Esophagus (tissue), 2 donors: ENCODE data around the gene NDST1. TPM values are rescaled to one million over a fixed set of nuclear protein-coding genes. Genes with fewer than 3 reads are reported as not detected.
A peak's percentile ranks its signal among the peaks of the same experiment; 100 is the strongest.

Experiments used
- H3K27ac ChIP-seq, 2 donors: one replicate each; pipeline ENCODE4 v1.5.1; 2013; ENCODE audit warnings: low read depth in 2 of 2, mild to moderate bottlenecking in 2 of 2, inconsistent platforms in 1 of 2, low read length in 1 of 2, moderate library complexity in 1 of 2
- H3K27me3 ChIP-seq, 2 donors: one replicate each; pipeline ENCODE4 v1.6.1; 2013; ENCODE audit warnings: low read length in 2 of 2, control low read depth in 1 of 2, mild to moderate bottlenecking in 1 of 2; ENCODE audit not compliant: insufficient read depth in 2 of 2, control insufficient read depth in 1 of 2
- H3K36me3 ChIP-seq, 2 donors: one replicate each; pipeline ENCODE4 v1.6.1; 2013; ENCODE audit warnings: low read length in 1 of 2; ENCODE audit not compliant: control insufficient read depth in 2 of 2, insufficient read depth in 2 of 2
- H3K4me1 ChIP-seq, 2 donors: one replicate each; pipeline ENCODE4 v1.6.1; 2013; ENCODE audit warnings: low read length in 1 of 2; ENCODE audit not compliant: control insufficient read depth in 2 of 2, insufficient read depth in 2 of 2
- H3K4me3 ChIP-seq, 2 donors: one replicate each; pipeline ENCODE4 v1.5.1; 2013; ENCODE audit warnings: low read length in 2 of 2, mild to moderate bottlenecking in 2 of 2, low read depth in 1 of 2, moderate library complexity in 1 of 2
- H3K9me3 ChIP-seq, 2 donors: one replicate each; pipeline ENCODE4 v1.6.1; 2013; ENCODE audit warnings: mild to moderate bottlenecking in 2 of 2, low read depth in 1 of 2, low read length in 1 of 2, moderate library complexity in 1 of 2; ENCODE audit not compliant: control insufficient read depth in 2 of 2, insufficient read depth in 1 of 2
- WGBS, 2 donors: extraction: QIAGEN DNeasy Blood & Tissue Kit; methylation state at CpG; one replicate each; pipeline ENCODE4 v1.1.7; 2013; 5-methylcytosine and 5-hydroxymethylcytosine counted together
- polyA plus RNA-seq, 2 donors: library from polyadenylated mRNA; stranded (reverse); fragments of 200-250 nt; gene quantifications; one replicate each; pipeline ENCODE4 v1.2.3, GENCODE V29; 2013
- donor health status: healthy with polysubstance abuse.
- donor health status: Bipolar disorder and iron deficiency.

NDST1 gene
- polyA plus RNA-seq, 2 donors = 29.9 to 37.3 TPM

DNA sequence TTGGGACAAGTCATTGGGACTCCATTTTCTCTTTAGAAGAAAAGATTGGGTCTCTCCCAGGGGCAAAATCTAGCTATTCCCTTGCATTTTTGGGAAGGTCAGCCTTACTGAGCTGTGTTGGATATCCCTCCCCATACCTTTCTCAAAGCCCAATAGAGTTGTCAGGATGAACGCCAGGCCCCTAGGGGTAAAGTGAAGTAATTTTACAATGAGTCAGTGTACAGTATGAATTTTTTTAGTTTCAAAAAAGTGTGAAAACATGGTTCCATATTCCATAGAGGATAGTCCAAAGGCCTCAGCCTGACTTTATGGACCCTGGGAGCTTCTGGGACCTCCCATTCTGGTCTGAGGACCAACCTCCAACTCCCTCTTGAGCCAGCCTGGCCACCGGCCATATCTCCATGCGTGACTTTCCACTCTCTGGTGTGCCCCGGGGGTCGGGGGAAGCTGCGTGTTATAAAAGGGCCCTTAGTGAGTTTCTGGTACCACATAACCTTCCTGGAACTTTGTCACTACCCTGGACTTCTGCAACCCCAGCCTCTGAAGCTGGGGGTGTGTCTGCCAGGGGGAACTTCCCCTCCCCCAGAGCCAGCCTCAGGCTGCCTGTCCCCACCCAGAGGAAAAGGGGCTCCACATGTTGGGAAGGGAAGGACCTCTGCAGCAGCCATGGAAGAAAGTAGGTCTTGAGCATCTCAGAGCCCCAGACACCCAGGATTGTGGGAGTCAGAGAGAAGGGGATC lies 80.1 kb downstream of the NDST1 start:
- Histone ChIP-seq H3K27ac (no peak overlapping the region), H3K9me3 (no peaks in the 10 kb centered on the region), H3K4me3 (no peak overlapping the region), H3K27me3 (no peaks in the 10 kb centered on the region), H3K4me1 (no peaks in the 10 kb centered on the region), H3K36me3 (no peaks in the 10 kb centered on the region)
- 45 to 48% methylated on average over 6 of the region's 6 CpGs for WGBS, 2 donors

GRCh38 chr5:150588596-150588890 lies 80.6 kb downstream of the NDST1 start:
- Histone ChIP-seq H3K9me3 (no peaks in the 10 kb centered on the region), H3K27me3 (no peaks in the 10 kb centered on the region), H3K36me3 (no peaks in the 10 kb centered on the region), H3K4me1 (no peaks in the 10 kb centered on the region), H3K4me3 (no peak overlapping the region), H3K27ac (no peak overlapping the region)
- 85 to 86% methylated on average over 1 of the region's 1 CpG for WGBS, 2 donors

DNA sequence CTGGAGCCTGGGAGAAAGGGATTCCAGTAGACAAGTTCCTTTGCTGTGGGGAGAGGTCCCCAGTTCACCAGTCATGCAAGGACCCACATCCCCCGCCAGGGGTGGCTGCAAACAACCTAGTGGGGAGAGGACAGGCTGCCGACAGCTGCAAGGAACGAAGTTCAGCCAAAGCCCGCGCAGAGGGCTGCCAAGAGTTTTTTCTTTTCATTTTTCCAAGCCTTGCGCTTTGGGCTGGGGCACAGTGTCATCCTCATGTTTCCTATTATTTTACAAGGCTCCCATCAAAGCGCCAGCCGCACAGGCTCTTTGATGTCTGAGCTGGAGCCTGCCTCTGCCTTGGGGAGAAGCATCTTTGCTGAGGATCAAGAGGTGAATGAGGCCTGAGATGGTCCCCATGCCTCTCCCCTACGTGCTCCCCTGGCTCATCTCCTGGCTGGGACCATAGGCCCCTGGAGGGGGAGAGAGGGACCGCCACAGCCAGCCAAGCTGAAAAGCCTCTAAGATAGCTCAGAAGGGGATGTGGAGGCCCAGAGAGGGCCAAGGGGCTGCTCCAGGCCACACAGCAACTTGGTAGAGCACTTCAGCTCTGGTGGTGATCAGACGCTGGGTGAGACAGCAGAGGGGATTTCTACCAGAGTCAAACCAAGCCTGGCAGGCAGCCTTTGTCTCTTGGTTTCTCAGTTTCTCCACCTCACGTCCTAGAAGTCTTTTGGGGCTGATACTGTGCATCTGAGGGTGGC lies 82.1 kb downstream of the NDST1 start:
- Histone ChIP-seq H3K27ac (no peak overlapping the region), H3K9me3 (no peaks in the 10 kb centered on the region), H3K36me3 (no peaks in the 10 kb centered on the region), H3K27me3 (no peaks in the 10 kb centered on the region), H3K4me1 (no peaks in the 10 kb centered on the region), H3K4me3 (no peak overlapping the region)
- WGBS, 2 donors = 41 to 43% methylated on average over 12 of the region's 12 CpGs

- Histone ChIP-seq H3K27me3 (no peaks in the 10 kb centered on the region), H3K36me3 (no peaks in the 10 kb centered on the region), H3K9me3 (no peaks in the 10 kb centered on the region), H3K4me1 (no peaks in the 10 kb centered on the region), H3K4me3 (no peak overlapping the region), H3K27ac (peak overlapping the region in 1 of 2 donors; percentile 31)
- 48% methylated on average over 12 of the region's 12 CpGs for WGBS, 2 donors
Measured at GRCh38 chr5:150590979-150591695, 83.2 kb downstream of the NDST1 start.

DNA sequence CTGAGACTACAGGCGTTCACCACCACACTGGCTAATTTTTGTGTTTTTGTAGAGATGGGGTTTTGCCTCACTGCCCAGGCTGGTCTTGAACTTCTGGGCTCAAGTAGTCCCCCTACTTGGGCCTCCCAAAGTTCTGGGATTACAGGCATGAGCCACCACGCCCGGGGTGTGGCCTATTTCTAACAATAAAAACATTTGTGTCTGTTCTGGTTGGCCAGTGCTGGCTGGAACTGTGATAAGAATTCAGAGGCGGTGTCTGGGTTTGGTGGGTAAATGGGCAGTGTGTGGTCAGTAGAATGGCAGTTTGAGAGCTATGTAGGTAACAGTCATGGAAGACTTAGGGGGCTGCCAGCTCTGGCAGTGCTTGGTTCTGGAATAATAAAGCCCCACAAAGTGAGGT lies 85.7 kb downstream of the NDST1 start:
- Histone ChIP-seq H3K36me3 (no peaks in the 10 kb centered on the region), H3K4me1 (peaks cover under 1 to 5% of the 10 kb centered on the region in 2 donors), H3K27ac (no peak overlapping the region), H3K9me3 (no peaks in the 10 kb centered on the region), H3K27me3 (no peaks in the 10 kb centered on the region), H3K4me3 (no peak overlapping the region)
- 66 to 67% methylated on average over 4 of the region's 4 CpGs for WGBS, 2 donors

- WGBS, 2 donors = 71 to 79% methylated on average over 7 of the region's 7 CpGs
- Histone ChIP-seq H3K27ac (no peak overlapping the region), H3K36me3 (no peaks in the 10 kb centered on the region), H3K4me1 (peaks cover 4 to 5% of the 10 kb centered on the region in 2 donors), H3K4me3 (no peak overlapping the region), H3K9me3 (no peaks in the 10 kb centered on the region), H3K27me3 (no peaks in the 10 kb centered on the region)
Measured at GRCh38 chr5:150593996-150594395, 86.1 kb downstream of the NDST1 start.

- Histone ChIP-seq H3K27ac (no peak overlapping the region), H3K4me1 (peaks cover 14 to 18% of the 10 kb centered on the region in 2 donors), H3K4me3 (no peak overlapping the region), H3K36me3 (no peaks in the 10 kb centered on the region), H3K9me3 (no peaks in the 10 kb centered on the region), H3K27me3 (no peaks in the 10 kb centered on the region)
- 59 to 74% methylated on average over 12 of the region's 12 CpGs for WGBS, 2 donors
Measured at GRCh38 chr5:150595466-150596031, 87.6 kb downstream of the NDST1 start.

GRCh38 chr5:150596313-150596712 lies 88.4 kb downstream of the NDST1 start:
- 80 to 82% methylated on average over 9 of the region's 9 CpGs for WGBS, 2 donors
- peaks cover 14 to 18% of the 10 kb centered on the region in 2 donors for H3K4me1 ChIP-seq

DNA sequence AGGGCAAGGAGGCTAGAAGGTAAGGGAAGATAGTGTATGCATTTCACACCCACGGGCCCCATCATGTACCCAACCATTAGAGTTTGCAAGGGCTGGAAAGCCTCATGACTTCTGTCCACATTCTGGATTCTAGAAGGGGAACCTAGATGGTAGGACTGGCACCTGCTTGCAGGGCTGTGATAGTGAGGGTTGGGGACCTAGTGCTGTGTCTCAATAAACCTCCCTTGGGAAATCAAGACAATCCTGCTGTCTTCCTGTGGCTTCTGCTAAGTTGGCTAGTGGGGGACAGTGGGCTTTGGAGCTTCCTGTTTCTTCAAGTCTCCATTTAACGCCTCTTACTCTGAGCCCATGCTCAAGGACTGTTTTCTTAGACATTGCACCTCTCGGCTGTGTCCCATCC lies 88.9 kb downstream of the NDST1 start:
- H3K9me3 ChIP-seq = no peaks in the 10 kb centered on the region
- H3K36me3 ChIP-seq = no peaks in the 10 kb centered on the region
- WGBS, 2 donors = 86 to 95% methylated on average over 3 of the region's 3 CpGs
- peaks cover 14 to 18% of the 10 kb centered on the region in 2 donors for H3K4me1 ChIP-seq
- no peak overlapping the region for H3K4me3 ChIP-seq
- no peak overlapping the region for H3K27ac ChIP-seq
- H3K27me3 ChIP-seq = no peaks in the 10 kb centered on the region

More at GRCh38 chr5:150596313-150596712, 88.4 kb downstream of the NDST1 start:
- H3K27ac ChIP-seq = peak overlapping the region in 1 of 2 donors; percentile 15
- H3K9me3 ChIP-seq = no peaks in the 10 kb centered on the region
- no peak overlapping the region for H3K4me3 ChIP-seq
- H3K36me3 ChIP-seq = no peaks in the 10 kb centered on the region
- H3K27me3 ChIP-seq = no peaks in the 10 kb centered on the region
